HCT116 (cell line): Measurements from ENCODE around the gene AQP1. TPM values are rescaled to one million over a fixed set of nuclear protein-coding genes. Genes with fewer than 3 reads are reported as not detected.

ENCODE experiments used
- ATAC-seq: fragments of 200-7000 bp; cut with Tn5 transposase; 2 replicates; pipeline ENCODE4 v1.9.1; 2020; ENCODE audit warnings: mild to moderate bottlenecking, moderate library complexity
- BruUV-seq: library from RNA; stranded (reverse); fragments of 400-500 nt; replicated peaks from 2 replicates; lab custom pipeline; 2021; lab: Mats Ljungman, UMichigan
- CTCF ChIA-PET: fragments of 300-600 bp; sonication (Branson Sonifier 250); formaldehyde crosslinking; loops from one replicate; lab custom pipeline; 2021; ENCODE audit warnings: antibody characterized with exemption; lab: Charles Lee
- POLR2A ChIA-PET: fragments of 300-600, 350-600 bp; sonication (Branson Sonifier 250); formaldehyde crosslinking; loops from one replicate; lab custom pipeline; 2021; ENCODE audit warnings: antibody characterized with exemption; lab: Charles Lee
- RAD21 ChIA-PET, 2 experiments: fragments of 300-600 bp; sonication (Branson Sonifier 250); formaldehyde crosslinking; loops; one replicate each; lab custom pipeline; 2023; ENCODE audit warnings: low total read pairs in 2 of 2; ENCODE audit not compliant: uncharacterized antibody in 2 of 2, unreplicated experiment in 2 of 2, low non-redundant PET in 1 of 2; lab: Charles Lee
- DNase-seq: peaks from one replicate; pipeline ENCODE4 v3.0.0-alpha.2; 2010; ENCODE audit warnings: low read depth, low spot score
- H2AFZ ChIP-seq: fragments of 200-600 bp; shearing (Covaris generic), sonication (generic); 2 replicates; pipeline ENCODE4 v1.6.1; 2017; ENCODE audit warnings: low read depth, mixed run types, mixed read lengths, antibody characterized with exemption, low read length; ENCODE audit not compliant: poor library complexity, severe bottlenecking
- H3K27ac ChIP-seq: 2 replicates; pipeline ENCODE4 v1.5.1; 2012; ENCODE audit warnings: low read depth, low read length
- H3K27me3 ChIP-seq: fragments of 200-600 bp; sonication (generic); 2 replicates; pipeline ENCODE4 v1.6.1; 2016; ENCODE audit warnings: mixed run types, low read length, mixed read lengths; ENCODE audit not compliant: insufficient read depth
- H3K36me3 ChIP-seq, 2 experiments: fragments of 200-500 bp in 1 of 2; fragments of 200-600 bp in 1 of 2; sonication (Bioruptor generic) in 1 of 2; sonication (generic) in 1 of 2; 2 replicates each; pipeline versions ENCODE4 v1.5.1 to v1.6.1; 2014 to 2016; ENCODE audit warnings: low read length in 2 of 2, inconsistent platforms in 1 of 2, mixed read lengths in 1 of 2, mixed run types in 1 of 2; ENCODE audit not compliant: insufficient read depth in 2 of 2, control insufficient read depth in 1 of 2
- H3K4me1 ChIP-seq, 2 experiments: fragments of 200-600 bp in 1 of 2; sonication (generic) in 1 of 2; 2 replicates each; pipeline versions ENCODE4 v1.5.1 to v1.6.1; 2012 to 2017; ENCODE audit warnings: low read length in 2 of 2, inconsistent platforms in 1 of 2, mild to moderate bottlenecking in 1 of 2, mixed read lengths in 1 of 2, mixed run types in 1 of 2, moderate library complexity in 1 of 2; ENCODE audit not compliant: insufficient read depth in 2 of 2, control insufficient read depth in 1 of 2
- H3K4me2 ChIP-seq: fragments of 200-600 bp; sonication (generic); 2 replicates; pipeline ENCODE4 v1.6.1; 2017; ENCODE audit warnings: mixed run types, low read length, mixed read lengths
- H3K4me3 ChIP-seq, 2 experiments: fragments of 200-600 bp in 1 of 2; sonication (generic) in 1 of 2; replicated peaks in 1 of 2; 2 replicates each; pipeline ENCODE4 v1.5.1; 2011 to 2016; ENCODE audit warnings: low read length in 2 of 2, control low read depth in 1 of 2, low read depth in 1 of 2, mild to moderate bottlenecking in 1 of 2, mixed read lengths in 1 of 2, mixed run types in 1 of 2
- H3K79me2 ChIP-seq: fragments of 200-600 bp; sonication (generic); 2 replicates; pipeline ENCODE4 v1.6.1; 2017; ENCODE audit warnings: mild to moderate bottlenecking, mixed run types, low read length, moderate library complexity, mixed read lengths; ENCODE audit not compliant: insufficient read depth
- H3K9ac ChIP-seq: fragments of 200-600 bp; sonication (generic); 2 replicates; pipeline ENCODE4 v1.6.1; 2016; ENCODE audit warnings: low read length, mixed read lengths
- H3K9me2 ChIP-seq: fragments of 200-600 bp; sonication (generic), shearing (Covaris generic); 2 replicates; pipeline ENCODE4 v1.6.1; 2017; ENCODE audit warnings: mixed run types, mild to moderate bottlenecking, moderate library complexity; ENCODE audit not compliant: insufficient read depth
- H3K9me3 ChIP-seq, 2 experiments: fragments of 200-500 bp in 1 of 2; fragments of 200-600 bp in 1 of 2; sonication (Bioruptor generic) in 1 of 2; sonication (generic) in 1 of 2; 2 replicates each; pipeline ENCODE4 v1.6.1; 2014 to 2017; ENCODE audit warnings: low read length in 2 of 2, mixed read lengths in 2 of 2, inconsistent platforms in 1 of 2, low read depth in 1 of 2, mild to moderate bottlenecking in 1 of 2, mixed run types in 1 of 2, moderate library complexity in 1 of 2; ENCODE audit not compliant: control insufficient read depth in 1 of 2, insufficient read depth in 1 of 2
- H4K20me1 ChIP-seq: fragments of 200-600 bp; sonication (generic), shearing (Covaris generic); 2 replicates; pipeline ENCODE4 v1.6.1; 2017; ENCODE audit warnings: mixed run types, mild to moderate bottlenecking, moderate library complexity; ENCODE audit not compliant: insufficient read depth
- ATF3 ChIP-seq: IDR thresholded peaks from 2 replicates; pipeline ENCODE4 v1.6.1; 2012
- CBX3 ChIP-seq: IDR thresholded peaks from 2 replicates; pipeline ENCODE4 v1.6.1; 2012; ENCODE audit warnings: low read depth
- CEBPB ChIP-seq: IDR thresholded peaks from 2 replicates; pipeline ENCODE4 v1.6.1; 2012; ENCODE audit warnings: low read depth
- CTCF ChIP-seq, 3 experiments: fragments of 200-600 bp in 1 of 3; sonication (generic) in 1 of 3; IDR thresholded peaks in 2 of 3; conservative IDR thresholded peaks in 1 of 3; 2 replicates each; pipeline ENCODE4 v1.5.1; 2012 to 2017; ENCODE audit warnings: low read depth in 2 of 3, low read length in 2 of 3, antibody characterized with exemption in 1 of 3, borderline replicate concordance in 1 of 3, control low read depth in 1 of 3, mild to moderate bottlenecking in 1 of 3, mixed read lengths in 1 of 3, mixed run types in 1 of 3, moderate library complexity in 1 of 3; ENCODE audit not compliant: insufficient read depth in 1 of 3
- EGR1 ChIP-seq: IDR thresholded peaks from 2 replicates; pipeline ENCODE4 v1.6.1; 2012; ENCODE audit warnings: low read depth
- ELF1 ChIP-seq: IDR thresholded peaks from 2 replicates; pipeline ENCODE4 v1.6.1; 2012; ENCODE audit warnings: low read depth, borderline replicate concordance
- EZH2 ChIP-seq: fragments of 200-600 bp; sonication (generic); IDR thresholded peaks from 2 replicates; pipeline ENCODE4 v1.6.1; 2017; ENCODE audit warnings: antibody characterized with exemption, mixed run types
- EZH2phosphoT487 ChIP-seq: fragments of 200-600 bp; IDR thresholded peaks from 2 replicates; pipeline ENCODE4 v1.6.1; 2018; ENCODE audit warnings: antibody characterized with exemption, borderline replicate concordance
- FOSL1 ChIP-seq: IDR thresholded peaks from 2 replicates; pipeline ENCODE4 v1.6.1; 2012; ENCODE audit warnings: low read depth
- MAX ChIP-seq: IDR thresholded peaks from 2 replicates; pipeline ENCODE4 v1.6.1; 2012
- POLR2A ChIP-seq: IDR thresholded peaks from 2 replicates; pipeline ENCODE4 v1.7.0; 2011; ENCODE audit warnings: borderline replicate concordance; ENCODE audit not compliant: insufficient read depth, insufficient read length; ENCODE audit errors: extremely low read depth
- RAD21 ChIP-seq: IDR thresholded peaks from 2 replicates; pipeline ENCODE4 v1.6.1; 2012; ENCODE audit warnings: low read depth, mild to moderate bottlenecking
- REST ChIP-seq: IDR thresholded peaks from 2 replicates; pipeline ENCODE4 v1.6.1; 2012; ENCODE audit warnings: low read depth
- SIN3A ChIP-seq: IDR thresholded peaks from 2 replicates; pipeline ENCODE4 v1.6.1; 2012; ENCODE audit warnings: low read depth
- SP1 ChIP-seq: IDR thresholded peaks from 2 replicates; pipeline ENCODE4 v1.6.1; 2012; ENCODE audit warnings: low read depth
- SRF ChIP-seq: IDR thresholded peaks from 2 replicates; pipeline ENCODE4 v1.6.1; 2012; ENCODE audit warnings: low read depth
- TCF7L2 ChIP-seq: IDR thresholded peaks from 2 replicates; pipeline ENCODE4 v1.7.0; 2011; ENCODE audit warnings: borderline replicate concordance, inconsistent platforms; ENCODE audit not compliant: insufficient read depth, insufficient read length; ENCODE audit errors: extremely low read depth
- ZBTB33 ChIP-seq: IDR thresholded peaks from 2 replicates; pipeline ENCODE4 v1.6.1; 2011; ENCODE audit warnings: mild to moderate bottlenecking, low read length, moderate library complexity; ENCODE audit not compliant: insufficient replicate concordance; ENCODE audit errors: extremely low read depth
- ZFX ChIP-seq: fragments of 450-650 bp; IDR thresholded peaks from 2 replicates; pipeline ENCODE4 v1.6.1; 2017
- ZNF274 ChIP-seq: fragments of 200-500 bp; sonication (Bioruptor generic); IDR thresholded peaks from 2 replicates; pipeline ENCODE4 v1.6.1; 2014; ENCODE audit warnings: mild to moderate bottlenecking, low read depth, low read length, inconsistent platforms
- intact Hi-C: fragments of 100-400 bp; cut with micrococcal nuclease; formaldehyde crosslinking; loops from 2 replicates; pipeline ENCODE4 v1.10.0; 2022
- total RNA-seq: library from RNA; stranded (reverse); gene quantifications from one replicate; pipeline ENCODE4 v1.2.1, GENCODE V29; 2021; ENCODE audit not compliant: unreplicated experiment

AQP1 gene
- total RNA-seq, 1 experiment from 2014 or later, result 2.0 TPM

GRCh38 chr7:30898411-30898810 lies 13.2 kb upstream of the AQP1 start:
- intact Hi-C loops, result no loop called here
- no peak for DNase-seq
- Histone ChIP-seq H3K27ac (no peak overlapping the region), H3K9ac (no peak overlapping the region), H3K36me3 (no peaks in the 10 kb centered on the region), H3K4me1 (peaks cover 0 to 3% of the 10 kb centered on the region in 2 experiments; a peak in 1 of 4 replicates), H3K9me3 (no peaks in the 10 kb centered on the region)
- BruUV-seq, result no TSS peak
- POLR2A ChIA-PET, result interaction anchor here (0.7 kb wide), 1 partner anchor 763 kb away, joined by 4 read pairs; the partner anchor contains the start of gene MTURN
- no peak for TF ChIP-seq EZH2
- TF ChIP-seq ZFX, result no peak
- no peak for TF ChIP-seq SIN3A
- no peak for TF ChIP-seq CTCF (IDR thresholded peaks at IDR 0.05 in 2 of 3, conservative IDR thresholded peaks at IDR 0.05 in 1 of 3; ENCODE audit: borderline replicate concordance in 1 of 3, insufficient read depth in 1 of 3, low read depth in 2 of 3, low read length in 2 of 3)
- no peak for TF ChIP-seq ZNF274
- TF ChIP-seq ELF1, result no peak
- no peak for TF ChIP-seq CBX3
- no peak for TF ChIP-seq RAD21
- no peak for TF ChIP-seq TCF7L2
- no peak for TF ChIP-seq REST
- TF ChIP-seq ZBTB33, result no peak
- TF ChIP-seq MAX, result no peak
- TF ChIP-seq POLR2A, result no peak
- TF ChIP-seq SRF, result no peak
- TF ChIP-seq SP1, result no peak
- TF ChIP-seq ATF3, result no peak
- no peak for TF ChIP-seq EGR1
- TF ChIP-seq EZH2phosphoT487, result no peak
- no peak for TF ChIP-seq CEBPB
- no peak for TF ChIP-seq FOSL1
- TF ChIP-seq, all 23 proteins: peak for 0
- Histone ChIP-seq H3K4me2 (no peak overlapping the region), H2AFZ (no peak overlapping the region), H3K4me3 (no peak overlapping the region), H4K20me1 (no peaks in the 10 kb centered on the region), H3K79me2 (no peaks in the 10 kb centered on the region), H3K27me3 (no peaks in the 10 kb centered on the region), H3K9me2 (no peaks in the 10 kb centered on the region)
- RAD21 ChIA-PET, result no interaction called here
- ATAC-seq, result no peak
- CTCF ChIA-PET, result interaction anchor here (1.3 kb wide), 1 partner anchor 40 kb away, joined by 3 read pairs; no protein-coding TSS in a partner anchor
